ENCODE measurements around the gene SULT2B1.
A peak's percentile ranks its signal among the peaks of the same experiment; 100 is the strongest.

SULT2B1 gene

DNA sequence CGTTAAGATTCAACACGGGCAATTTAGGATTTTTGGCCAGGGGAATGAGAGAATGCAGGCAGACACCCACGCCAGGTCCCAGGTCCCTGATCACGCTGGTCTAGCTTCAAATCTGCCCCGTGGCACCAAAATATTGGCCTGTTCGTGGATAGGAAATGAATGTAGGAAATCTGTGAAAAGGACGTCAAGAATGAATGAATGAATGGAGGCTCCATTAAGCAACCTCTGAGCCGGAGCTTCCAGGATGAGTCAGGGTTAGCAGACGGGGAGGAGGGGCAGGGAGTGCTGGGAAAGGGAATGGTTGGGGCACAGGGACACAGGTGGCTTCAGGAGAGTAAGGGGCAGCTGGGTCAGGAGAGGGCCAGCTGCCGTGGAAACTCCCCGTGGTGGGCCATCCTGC, 4.2 kb downstream of the SULT2B1 start:
- in situ Hi-C loops (cut with HindIII; ENCODE audit: low sequenced_read_pairs): no loop called here
- H3K4me3 ChIP-seq (ENCODE audit: low read depth, low read length): no peak overlapping the region
- peak; percentile 47 for DNase-seq (ENCODE audit: low read depth, low spot score)
- TF ChIP-seq, protein P1, sequence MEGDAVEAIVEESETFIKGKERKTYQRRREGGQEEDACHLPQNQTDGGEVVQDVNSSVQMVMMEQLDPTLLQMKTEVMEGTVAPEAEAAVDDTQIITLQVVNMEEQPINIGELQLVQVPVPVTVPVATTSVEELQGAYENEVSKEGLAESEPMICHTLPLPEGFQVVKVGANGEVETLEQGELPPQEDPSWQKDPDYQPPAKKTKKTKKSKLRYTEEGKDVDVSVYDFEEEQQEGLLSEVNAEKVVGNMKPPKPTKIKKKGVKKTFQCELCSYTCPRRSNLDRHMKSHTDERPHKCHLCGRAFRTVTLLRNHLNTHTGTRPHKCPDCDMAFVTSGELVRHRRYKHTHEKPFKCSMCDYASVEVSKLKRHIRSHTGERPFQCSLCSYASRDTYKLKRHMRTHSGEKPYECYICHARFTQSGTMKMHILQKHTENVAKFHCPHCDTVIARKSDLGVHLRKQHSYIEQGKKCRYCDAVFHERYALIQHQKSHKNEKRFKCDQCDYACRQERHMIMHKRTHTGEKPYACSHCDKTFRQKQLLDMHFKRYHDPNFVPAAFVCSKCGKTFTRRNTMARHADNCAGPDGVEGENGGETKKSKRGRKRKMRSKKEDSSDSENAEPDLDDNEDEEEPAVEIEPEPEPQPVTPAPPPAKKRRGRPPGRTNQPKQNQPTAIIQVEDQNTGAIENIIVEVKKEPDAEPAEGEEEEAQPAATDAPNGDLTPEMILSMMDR (IDR thresholded peaks at IDR 0.05; ENCODE audit: low read depth, low read length): no peak

DNA sequence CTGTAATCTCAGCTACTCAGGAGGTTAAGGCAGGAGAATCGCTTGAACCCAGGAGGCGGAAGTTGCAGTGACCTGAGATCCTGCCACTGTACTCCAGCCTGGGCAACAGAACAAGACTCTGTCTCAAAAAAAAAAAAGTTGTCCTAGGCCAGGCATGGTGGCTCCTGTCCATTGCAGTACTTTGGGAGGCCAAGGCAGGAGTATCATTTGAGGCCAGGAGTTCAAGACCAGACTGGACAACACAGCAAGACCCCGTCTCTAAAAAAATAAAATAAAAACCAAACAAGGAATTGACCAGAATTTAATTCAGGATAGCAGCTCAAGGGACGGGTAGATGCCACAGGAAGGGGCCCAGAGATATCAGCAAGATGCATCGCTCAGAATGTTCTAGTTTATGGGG, 4.9 kb downstream of the SULT2B1 start:
- no peak overlapping the region for H3K4me3 ChIP-seq (ENCODE audit: low read depth, low read length)
- TF ChIP-seq, protein P1 (IDR thresholded peaks at IDR 0.05; ENCODE audit: low read depth, low read length): no peak
- DNase-seq (ENCODE audit: low read depth, low spot score): no peak
- in situ Hi-C loops (cut with HindIII; ENCODE audit: low sequenced_read_pairs): no loop called here

DNA sequence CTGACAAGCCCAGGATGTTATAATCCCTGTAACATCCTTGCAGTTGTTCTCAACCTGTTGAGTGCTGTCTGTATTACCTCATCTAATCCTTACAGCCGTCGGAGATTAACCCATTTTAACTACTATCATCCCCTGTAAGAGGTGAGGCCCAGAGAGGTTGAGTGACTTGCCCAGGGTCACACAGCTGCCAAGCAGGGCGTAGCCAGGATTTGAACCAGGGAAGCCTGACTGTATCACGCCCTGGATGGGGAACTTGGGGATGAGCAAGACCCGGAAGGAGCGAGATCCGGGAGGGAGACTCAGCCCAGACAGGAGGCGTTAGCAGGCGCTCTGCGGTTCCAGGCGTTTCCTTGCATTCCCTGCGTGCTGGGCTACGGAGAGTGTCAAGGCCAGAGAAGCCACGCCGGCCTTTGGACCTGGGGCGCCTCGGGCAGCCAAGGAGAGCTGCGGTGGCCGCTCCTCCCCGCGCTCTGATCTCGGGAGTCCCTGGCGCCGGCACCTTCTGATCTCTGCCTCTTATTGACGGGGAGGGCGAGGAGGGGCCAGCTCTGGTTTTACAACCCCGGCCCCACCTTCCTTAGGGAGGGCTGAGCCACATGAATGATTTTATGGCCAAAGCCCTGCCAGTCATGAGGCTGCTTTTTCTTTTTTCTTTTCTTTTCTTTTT, 6.2 kb downstream of the SULT2B1 start:
- no peak overlapping the region for H3K4me3 ChIP-seq (ENCODE audit: low read depth, low read length)
- TF ChIP-seq, protein P1 (IDR thresholded peaks at IDR 0.05; ENCODE audit: low read depth, low read length): no peak
- in situ Hi-C loops (cut with HindIII; ENCODE audit: low sequenced_read_pairs): no loop called here
- peak; percentile 22 for DNase-seq (ENCODE audit: low read depth, low spot score)

DNA sequence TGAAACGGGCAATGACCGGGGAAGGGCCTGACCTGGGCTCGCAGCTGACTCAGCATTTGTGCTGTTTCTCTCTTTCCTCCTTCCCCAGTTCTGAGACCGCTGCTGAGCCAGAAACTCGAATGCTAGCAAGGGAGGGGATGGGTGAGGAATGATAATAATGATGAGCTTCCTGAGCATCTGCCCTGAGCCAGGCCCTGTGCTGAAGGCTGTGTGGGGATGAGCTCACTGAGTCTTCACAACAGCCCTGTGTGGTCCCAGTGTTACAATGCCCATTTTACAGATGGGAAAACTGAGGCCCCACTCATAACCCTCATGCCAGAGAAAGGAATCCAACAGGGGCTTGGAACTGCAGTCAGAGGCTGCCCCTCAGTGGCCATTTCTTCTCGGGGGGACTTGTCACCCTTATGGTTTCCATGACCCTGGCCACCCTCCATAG, 8.1 kb downstream of the SULT2B1 start:
- no peak overlapping the region for H3K4me3 ChIP-seq (ENCODE audit: low read depth, low read length)
- in situ Hi-C loops (cut with HindIII; ENCODE audit: low sequenced_read_pairs): no loop called here
- TF ChIP-seq, protein P1 (IDR thresholded peaks at IDR 0.05; ENCODE audit: low read depth, low read length): no peak
- DNase-seq (ENCODE audit: low read depth, low spot score): no peak

DNA sequence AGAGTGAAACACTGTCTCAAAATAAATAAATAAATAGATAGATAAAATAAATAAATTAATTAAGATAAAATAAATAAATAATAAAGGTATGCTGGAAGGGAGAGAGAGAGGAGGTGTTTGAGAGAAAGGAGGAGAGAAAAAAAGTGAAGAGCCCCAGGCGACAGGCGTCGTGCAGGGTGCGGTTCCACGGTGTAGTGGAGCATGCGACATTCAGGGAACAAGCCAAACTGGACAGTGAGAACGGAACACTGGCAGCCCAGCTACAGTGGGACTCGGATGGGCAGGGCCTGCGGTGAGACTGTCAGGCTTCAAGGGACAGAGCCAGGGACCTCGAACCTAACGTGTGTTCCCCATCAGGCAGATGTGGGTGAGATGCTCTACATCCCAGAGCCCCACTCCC, 9.4 kb downstream of the SULT2B1 start:
- no peak for DNase-seq (ENCODE audit: low read depth, low spot score)
- no peak overlapping the region for H3K4me3 ChIP-seq (ENCODE audit: low read depth, low read length)
- in situ Hi-C loops (cut with HindIII; ENCODE audit: low sequenced_read_pairs): no loop called here
- TF ChIP-seq, protein P1 (IDR thresholded peaks at IDR 0.05; ENCODE audit: low read depth, low read length): no peak

DNA sequence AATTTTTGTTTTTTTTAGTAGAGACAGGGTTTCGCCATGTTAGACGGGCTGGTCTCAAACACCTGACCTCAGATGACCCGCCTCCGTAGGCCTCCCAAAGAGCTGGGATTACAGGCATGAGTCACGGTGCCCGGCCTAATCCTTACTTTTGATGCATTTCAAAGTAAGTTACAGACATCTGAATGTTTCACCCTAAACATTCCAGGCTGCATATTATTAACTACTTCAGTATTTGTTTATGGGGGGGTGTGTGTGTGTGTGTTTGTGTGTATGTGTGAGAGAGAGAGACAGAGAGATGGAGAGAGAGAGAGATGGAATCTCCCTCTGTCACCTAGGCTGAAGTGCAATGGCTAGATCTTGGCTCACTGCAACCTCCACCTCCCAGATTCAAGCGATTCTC, 13.1 kb downstream of the SULT2B1 start:
- in situ Hi-C loops (cut with HindIII; ENCODE audit: low sequenced_read_pairs): no loop called here
- no peak for DNase-seq (ENCODE audit: low read depth, low spot score)
- no peak overlapping the region for H3K4me3 ChIP-seq (ENCODE audit: low read depth, low read length)
- TF ChIP-seq, protein P1 (IDR thresholded peaks at IDR 0.05; ENCODE audit: low read depth, low read length): no peak
